OCI-LY1 (cell line): ENCODE results near the gene RAD51B.

Source experiments
- H2AFZ ChIP-seq: fragments of 200-600 bp; sonication (generic), shearing (Covaris generic); 2 replicates; pipeline ENCODE4 v1.6.0; 2014; ENCODE audit warnings: antibody characterized with exemption, mild to moderate bottlenecking, low read length
- H3F3A ChIP-seq: fragments of 200-600 bp; sonication (generic), shearing (Covaris generic); 2 replicates; pipeline ENCODE4 v1.6.0; 2014; ENCODE audit warnings: mild to moderate bottlenecking, antibody characterized with exemption, low read length, moderate library complexity; ENCODE audit not compliant: insufficient read depth
- H3K27ac ChIP-seq: fragments of 200-600 bp; sonication (generic); 2 replicates; pipeline ENCODE4 v1.5.1; 2014; ENCODE audit warnings: low read length, mixed run types, mild to moderate bottlenecking, low read depth; ENCODE audit not compliant: poor library complexity, severe bottlenecking
- H3K27me3 ChIP-seq: fragments of 200-600 bp; sonication (generic); 2 replicates; pipeline ENCODE4 v1.6.0; 2014; ENCODE audit warnings: antibody characterized with exemption, mild to moderate bottlenecking, low read length, moderate library complexity; ENCODE audit not compliant: insufficient read depth
- H3K36me3 ChIP-seq: fragments of 200-600 bp; sonication (generic); 2 replicates; pipeline ENCODE4 v1.6.1; 2014; ENCODE audit warnings: mild to moderate bottlenecking, antibody characterized with exemption, low read length, moderate library complexity, mixed read lengths; ENCODE audit not compliant: insufficient read depth
- H3K4me1 ChIP-seq: fragments of 200-600 bp; sonication (generic); 2 replicates; pipeline ENCODE4 v1.5.1; 2014; ENCODE audit warnings: mild to moderate bottlenecking, low read length, moderate library complexity; ENCODE audit not compliant: insufficient read depth, severe bottlenecking
- H3K4me2 ChIP-seq: fragments of 200-600 bp; sonication (generic), shearing (Covaris generic); 2 replicates; pipeline ENCODE4 v1.6.1; 2014; ENCODE audit warnings: low read length
- H3K4me3 ChIP-seq: fragments of 200-600 bp; sonication (generic); 2 replicates; pipeline ENCODE4 v1.5.1; 2014; ENCODE audit warnings: low read length, low read depth, mild to moderate bottlenecking, mixed read lengths; ENCODE audit not compliant: poor library complexity, severe bottlenecking
- H3K79me2 ChIP-seq: fragments of 200-600 bp; shearing (Covaris generic); 2 replicates; pipeline ENCODE4 v1.6.1; 2016; ENCODE audit warnings: mixed run types, low read length, mixed read lengths; ENCODE audit not compliant: insufficient read depth
- H3K9ac ChIP-seq: fragments of 200-600 bp; sonication (generic), shearing (Covaris generic); 2 replicates; pipeline ENCODE4 v1.6.1; 2014; ENCODE audit warnings: mild to moderate bottlenecking, low read length, mixed read lengths
- H3K9me2 ChIP-seq: fragments of 200-600 bp; sonication (generic), shearing (Covaris generic); 2 replicates; pipeline ENCODE4 v1.6.1; 2014; ENCODE audit warnings: low read depth, mild to moderate bottlenecking, low read length, mixed read lengths
- H3K9me3 ChIP-seq: fragments of 200-600 bp; shearing (Covaris generic); 2 replicates; pipeline ENCODE4 v1.6.1; 2014; ENCODE audit warnings: low read length, mixed read lengths
- H4K20me1 ChIP-seq: fragments of 200-600 bp; sonication (generic), shearing (Covaris generic); 2 replicates; pipeline ENCODE4 v1.6.0; 2016; ENCODE audit warnings: mild to moderate bottlenecking, low read length; ENCODE audit not compliant: insufficient read depth
- EZH2 ChIP-seq: fragments of 200-600 bp; sonication (generic), shearing (Covaris generic); IDR thresholded peaks from 2 replicates; pipeline ENCODE4 v1.8.0; 2017; ENCODE audit warnings: borderline replicate concordance, mixed run types, mild to moderate bottlenecking, antibody characterized with exemption, low read length, moderate library complexity, mixed read lengths
- TF ChIP-seq, protein P1 (sequence below): fragments of 200-600 bp; sonication (generic), shearing (Covaris generic); IDR thresholded peaks from 2 replicates; pipeline ENCODE4 v1.5.1; 2017; ENCODE audit warnings: mild to moderate bottlenecking, antibody characterized with exemption, low read length, moderate library complexity, mixed read lengths

The RAD51B gene

GRCh38 chr14:68580671-68581070 lies 761.1 kb downstream of the RAD51B start:
- H3K4me1 ChIP-seq: no peaks in the 10 kb centered on the region
- H3K9me2 ChIP-seq: no peaks in the 10 kb centered on the region
- H3K4me2 ChIP-seq: no peak overlapping the region
- no peaks in the 10 kb centered on the region for H3K79me2 ChIP-seq
- no peak overlapping the region for H2AFZ ChIP-seq
- 0 out of 2 replicates have a peak, but pooled peaks cover 5% of the 10 kb centered on the region for H3K9me3 ChIP-seq
- no peak overlapping the region for H3K9ac ChIP-seq
- no peak overlapping the region for H3K27ac ChIP-seq
- no peaks in the 10 kb centered on the region for H3K27me3 ChIP-seq
- no peaks in the 10 kb centered on the region for H3F3A ChIP-seq
- TF ChIP-seq, protein P1, sequence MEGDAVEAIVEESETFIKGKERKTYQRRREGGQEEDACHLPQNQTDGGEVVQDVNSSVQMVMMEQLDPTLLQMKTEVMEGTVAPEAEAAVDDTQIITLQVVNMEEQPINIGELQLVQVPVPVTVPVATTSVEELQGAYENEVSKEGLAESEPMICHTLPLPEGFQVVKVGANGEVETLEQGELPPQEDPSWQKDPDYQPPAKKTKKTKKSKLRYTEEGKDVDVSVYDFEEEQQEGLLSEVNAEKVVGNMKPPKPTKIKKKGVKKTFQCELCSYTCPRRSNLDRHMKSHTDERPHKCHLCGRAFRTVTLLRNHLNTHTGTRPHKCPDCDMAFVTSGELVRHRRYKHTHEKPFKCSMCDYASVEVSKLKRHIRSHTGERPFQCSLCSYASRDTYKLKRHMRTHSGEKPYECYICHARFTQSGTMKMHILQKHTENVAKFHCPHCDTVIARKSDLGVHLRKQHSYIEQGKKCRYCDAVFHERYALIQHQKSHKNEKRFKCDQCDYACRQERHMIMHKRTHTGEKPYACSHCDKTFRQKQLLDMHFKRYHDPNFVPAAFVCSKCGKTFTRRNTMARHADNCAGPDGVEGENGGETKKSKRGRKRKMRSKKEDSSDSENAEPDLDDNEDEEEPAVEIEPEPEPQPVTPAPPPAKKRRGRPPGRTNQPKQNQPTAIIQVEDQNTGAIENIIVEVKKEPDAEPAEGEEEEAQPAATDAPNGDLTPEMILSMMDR: no peak
- no peak for TF ChIP-seq EZH2
- no peak overlapping the region for H3K4me3 ChIP-seq
- H3K36me3 ChIP-seq: no peaks in the 10 kb centered on the region; the same call in 1 of the 2 replicates
- no peaks in the 10 kb centered on the region for H4K20me1 ChIP-seq

DNA sequence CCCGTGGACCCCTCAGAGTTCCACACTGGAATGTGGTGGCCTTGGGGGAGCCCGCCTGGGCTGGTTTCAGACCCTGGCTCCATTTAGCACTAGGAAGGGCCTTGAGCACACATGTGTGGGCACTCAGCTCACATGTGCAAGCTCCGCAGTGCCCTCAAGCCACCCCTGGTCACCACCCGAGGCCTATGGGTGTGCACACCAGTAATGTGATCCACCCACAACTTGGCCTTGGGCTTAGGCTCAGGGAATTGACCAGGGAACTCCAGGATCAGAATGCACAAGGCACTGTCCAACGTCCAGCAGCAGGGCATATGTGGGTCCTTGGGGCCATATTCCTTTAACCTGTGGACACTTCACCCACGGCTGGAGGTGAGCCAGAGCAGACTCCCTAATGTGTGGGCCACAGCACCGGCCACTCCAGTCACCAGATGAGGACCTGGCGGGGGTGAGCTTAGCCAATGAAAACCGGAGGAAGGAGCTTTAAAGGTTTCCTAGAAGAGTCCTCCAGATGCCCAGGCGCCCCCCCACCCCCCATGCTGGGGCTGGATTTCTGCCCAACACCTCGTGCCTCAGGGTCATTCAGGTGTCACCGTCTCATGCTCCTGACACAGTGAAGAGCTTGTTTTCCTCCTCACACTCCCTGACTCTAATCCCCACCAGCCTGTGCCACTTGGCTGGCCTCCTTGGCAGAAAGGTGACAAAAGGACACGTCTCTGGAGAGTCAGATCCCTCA lies 764.1 kb downstream of the RAD51B start:
- no peaks in the 10 kb centered on the region; the same call in 1 of the 2 replicates for H3K36me3 ChIP-seq
- no peaks in the 10 kb centered on the region for H3K79me2 ChIP-seq
- no peak overlapping the region for H3K4me3 ChIP-seq
- TF ChIP-seq, protein P1: no peak
- H3K9me2 ChIP-seq: no peaks in the 10 kb centered on the region
- no peaks in the 10 kb centered on the region for H3K27me3 ChIP-seq
- H3K27ac ChIP-seq: no peak overlapping the region
- H3K9ac ChIP-seq: no peak overlapping the region
- H2AFZ ChIP-seq: no peak overlapping the region
- H3F3A ChIP-seq: no peaks in the 10 kb centered on the region
- no peaks in the 10 kb centered on the region for H3K4me1 ChIP-seq
- H3K4me2 ChIP-seq: no peak overlapping the region
- no peaks in the 10 kb centered on the region for H4K20me1 ChIP-seq
- 0 out of 2 replicates have a peak, but pooled peaks cover 5% of the 10 kb centered on the region for H3K9me3 ChIP-seq

- H3K27ac ChIP-seq: no peak overlapping the region
- TF ChIP-seq, protein P1: no peak
- TF ChIP-seq EZH2: no peak
- no peaks in the 10 kb centered on the region for H3K9me2 ChIP-seq
- 0 out of 2 replicates have a peak, but pooled peaks cover 5% of the 10 kb centered on the region for H3K9me3 ChIP-seq
- no peaks in the 10 kb centered on the region for H4K20me1 ChIP-seq
- no peaks in the 10 kb centered on the region for H3K27me3 ChIP-seq
- H3K36me3 ChIP-seq: no peaks in the 10 kb centered on the region; the same call in 1 of the 2 replicates
- H3K4me2 ChIP-seq: no peak overlapping the region
- no peaks in the 10 kb centered on the region for H3K79me2 ChIP-seq
- H3F3A ChIP-seq: no peaks in the 10 kb centered on the region
- no peak overlapping the region for H3K4me3 ChIP-seq
- no peak overlapping the region for H2AFZ ChIP-seq
- no peak overlapping the region for H3K9ac ChIP-seq
- H3K4me1 ChIP-seq: no peaks in the 10 kb centered on the region
Measured at GRCh38 chr14:68584786-68585185, 765.2 kb downstream of the RAD51B start.
